ENCODE data around the gene POPDC2. TPM values are rescaled to one million over a fixed set of nuclear protein-coding genes. Genes with fewer than 3 reads are reported as not detected.

Gene POPDC2
- total RNA-seq, 1 experiment from 2014 or later = 0.48 TPM

DNA sequence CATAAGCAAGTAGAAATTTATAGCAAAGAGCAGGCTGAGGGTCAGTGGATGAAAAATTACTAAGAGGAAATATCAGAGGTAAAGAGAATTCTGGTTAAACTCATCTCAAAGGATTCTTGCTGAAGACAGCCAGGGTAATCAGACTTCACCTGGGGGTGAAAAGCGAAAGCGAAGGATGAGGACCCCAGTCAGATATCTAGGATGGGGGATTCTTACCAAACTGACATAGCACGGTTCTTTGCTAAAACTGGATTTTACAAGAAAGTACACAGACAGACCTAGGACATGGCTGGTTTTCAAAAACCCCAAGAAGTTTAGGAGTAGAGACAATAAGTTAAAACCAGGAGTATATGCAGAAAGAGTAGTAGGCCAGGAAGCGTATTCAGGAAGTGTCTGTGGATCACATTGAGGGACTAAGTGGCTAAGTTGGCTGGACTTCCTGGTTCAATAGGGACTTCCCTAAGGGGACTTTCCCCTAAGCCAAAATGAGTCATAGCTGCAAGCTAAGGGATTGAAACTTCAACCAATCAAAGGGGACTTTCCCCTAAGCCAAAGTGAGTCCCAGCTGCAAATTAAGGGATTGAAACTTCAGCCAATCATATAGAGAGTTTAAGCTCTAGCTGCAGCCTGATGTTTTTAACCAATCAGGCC is 40.0 kb upstream of the POPDC2 start:
- Mint-ChIP-seq H3K4me1 (peaks cover 13% of the 10 kb centered on the region), H3K27ac (no peak overlapping the region), H3K4me3 (no peak overlapping the region), H3K36me3 (no peaks in the 10 kb centered on the region), H3K27me3 (ENCODE audit: low read depth) (peaks cover 44% of the 10 kb centered on the region), H3K9me3 (peaks cover 7% of the 10 kb centered on the region; the same call in 1 of the 2 replicates)
- ATAC-seq (no peak), DNase-seq (ENCODE audit: low spot score) (no peak)
- TF ChIP-seq, protein P1, sequence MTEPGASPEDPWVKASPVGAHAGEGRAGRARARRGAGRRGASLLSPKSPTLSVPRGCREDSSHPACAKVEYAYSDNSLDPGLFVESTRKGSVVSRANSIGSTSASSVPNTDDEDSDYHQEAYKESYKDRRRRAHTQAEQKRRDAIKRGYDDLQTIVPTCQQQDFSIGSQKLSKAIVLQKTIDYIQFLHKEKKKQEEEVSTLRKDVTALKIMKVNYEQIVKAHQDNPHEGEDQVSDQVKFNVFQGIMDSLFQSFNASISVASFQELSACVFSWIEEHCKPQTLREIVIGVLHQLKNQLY (CRISPR knock-in tag; IDR thresholded peaks at IDR 0.05) = no peak
- TF ChIP-seq, protein P2, sequence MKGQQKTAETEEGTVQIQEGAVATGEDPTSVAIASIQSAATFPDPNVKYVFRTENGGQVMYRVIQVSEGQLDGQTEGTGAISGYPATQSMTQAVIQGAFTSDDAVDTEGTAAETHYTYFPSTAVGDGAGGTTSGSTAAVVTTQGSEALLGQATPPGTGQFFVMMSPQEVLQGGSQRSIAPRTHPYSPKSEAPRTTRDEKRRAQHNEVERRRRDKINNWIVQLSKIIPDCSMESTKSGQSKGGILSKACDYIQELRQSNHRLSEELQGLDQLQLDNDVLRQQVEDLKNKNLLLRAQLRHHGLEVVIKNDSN (CRISPR knock-in tag; IDR thresholded peaks at IDR 0.05) = no peak
- TF ChIP-seq, protein P3, sequence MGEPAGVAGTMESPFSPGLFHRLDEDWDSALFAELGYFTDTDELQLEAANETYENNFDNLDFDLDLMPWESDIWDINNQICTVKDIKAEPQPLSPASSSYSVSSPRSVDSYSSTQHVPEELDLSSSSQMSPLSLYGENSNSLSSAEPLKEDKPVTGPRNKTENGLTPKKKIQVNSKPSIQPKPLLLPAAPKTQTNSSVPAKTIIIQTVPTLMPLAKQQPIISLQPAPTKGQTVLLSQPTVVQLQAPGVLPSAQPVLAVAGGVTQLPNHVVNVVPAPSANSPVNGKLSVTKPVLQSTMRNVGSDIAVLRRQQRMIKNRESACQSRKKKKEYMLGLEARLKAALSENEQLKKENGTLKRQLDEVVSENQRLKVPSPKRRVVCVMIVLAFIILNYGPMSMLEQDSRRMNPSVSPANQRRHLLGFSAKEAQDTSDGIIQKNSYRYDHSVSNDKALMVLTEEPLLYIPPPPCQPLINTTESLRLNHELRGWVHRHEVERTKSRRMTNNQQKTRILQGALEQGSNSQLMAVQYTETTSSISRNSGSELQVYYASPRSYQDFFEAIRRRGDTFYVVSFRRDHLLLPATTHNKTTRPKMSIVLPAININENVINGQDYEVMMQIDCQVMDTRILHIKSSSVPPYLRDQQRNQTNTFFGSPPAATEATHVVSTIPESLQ (CRISPR knock-in tag; IDR thresholded peaks at IDR 0.05) = no peak
- TF ChIP-seq ZNF219 (CRISPR knock-in tag; IDR thresholded peaks at IDR 0.05; ENCODE audit: borderline replicate concordance) (no peak), OVOL2 (CRISPR knock-in tag; IDR thresholded peaks at IDR 0.05; ENCODE audit: borderline replicate concordance) (no peak), CREB1 (CRISPR knock-in tag; IDR thresholded peaks at IDR 0.05) (no peak), ZNF138 (CRISPR knock-in tag; conservative IDR thresholded peaks at IDR 0.05) (no peak), SOX15 (CRISPR knock-in tag; IDR thresholded peaks at IDR 0.05) (no peak), ZNF423 (CRISPR knock-in tag; IDR thresholded peaks at IDR 0.05) (no peak), CBFB (CRISPR knock-in tag; IDR thresholded peaks at IDR 0.05; ENCODE audit: low read depth) (no peak), NR2C2 (CRISPR knock-in tag; IDR thresholded peaks at IDR 0.05) (no peak)
- TF ChIP-seq, protein P4, sequence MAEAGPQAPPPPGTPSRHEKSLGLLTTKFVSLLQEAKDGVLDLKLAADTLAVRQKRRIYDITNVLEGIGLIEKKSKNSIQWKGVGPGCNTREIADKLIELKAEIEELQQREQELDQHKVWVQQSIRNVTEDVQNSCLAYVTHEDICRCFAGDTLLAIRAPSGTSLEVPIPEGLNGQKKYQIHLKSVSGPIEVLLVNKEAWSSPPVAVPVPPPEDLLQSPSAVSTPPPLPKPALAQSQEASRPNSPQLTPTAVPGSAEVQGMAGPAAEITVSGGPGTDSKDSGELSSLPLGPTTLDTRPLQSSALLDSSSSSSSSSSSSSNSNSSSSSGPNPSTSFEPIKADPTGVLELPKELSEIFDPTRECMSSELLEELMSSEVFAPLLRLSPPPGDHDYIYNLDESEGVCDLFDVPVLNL (CRISPR knock-in tag; IDR thresholded peaks at IDR 0.05; ENCODE audit: borderline replicate concordance, low read depth) = no peak
- TF ChIP-seq, protein P5, sequence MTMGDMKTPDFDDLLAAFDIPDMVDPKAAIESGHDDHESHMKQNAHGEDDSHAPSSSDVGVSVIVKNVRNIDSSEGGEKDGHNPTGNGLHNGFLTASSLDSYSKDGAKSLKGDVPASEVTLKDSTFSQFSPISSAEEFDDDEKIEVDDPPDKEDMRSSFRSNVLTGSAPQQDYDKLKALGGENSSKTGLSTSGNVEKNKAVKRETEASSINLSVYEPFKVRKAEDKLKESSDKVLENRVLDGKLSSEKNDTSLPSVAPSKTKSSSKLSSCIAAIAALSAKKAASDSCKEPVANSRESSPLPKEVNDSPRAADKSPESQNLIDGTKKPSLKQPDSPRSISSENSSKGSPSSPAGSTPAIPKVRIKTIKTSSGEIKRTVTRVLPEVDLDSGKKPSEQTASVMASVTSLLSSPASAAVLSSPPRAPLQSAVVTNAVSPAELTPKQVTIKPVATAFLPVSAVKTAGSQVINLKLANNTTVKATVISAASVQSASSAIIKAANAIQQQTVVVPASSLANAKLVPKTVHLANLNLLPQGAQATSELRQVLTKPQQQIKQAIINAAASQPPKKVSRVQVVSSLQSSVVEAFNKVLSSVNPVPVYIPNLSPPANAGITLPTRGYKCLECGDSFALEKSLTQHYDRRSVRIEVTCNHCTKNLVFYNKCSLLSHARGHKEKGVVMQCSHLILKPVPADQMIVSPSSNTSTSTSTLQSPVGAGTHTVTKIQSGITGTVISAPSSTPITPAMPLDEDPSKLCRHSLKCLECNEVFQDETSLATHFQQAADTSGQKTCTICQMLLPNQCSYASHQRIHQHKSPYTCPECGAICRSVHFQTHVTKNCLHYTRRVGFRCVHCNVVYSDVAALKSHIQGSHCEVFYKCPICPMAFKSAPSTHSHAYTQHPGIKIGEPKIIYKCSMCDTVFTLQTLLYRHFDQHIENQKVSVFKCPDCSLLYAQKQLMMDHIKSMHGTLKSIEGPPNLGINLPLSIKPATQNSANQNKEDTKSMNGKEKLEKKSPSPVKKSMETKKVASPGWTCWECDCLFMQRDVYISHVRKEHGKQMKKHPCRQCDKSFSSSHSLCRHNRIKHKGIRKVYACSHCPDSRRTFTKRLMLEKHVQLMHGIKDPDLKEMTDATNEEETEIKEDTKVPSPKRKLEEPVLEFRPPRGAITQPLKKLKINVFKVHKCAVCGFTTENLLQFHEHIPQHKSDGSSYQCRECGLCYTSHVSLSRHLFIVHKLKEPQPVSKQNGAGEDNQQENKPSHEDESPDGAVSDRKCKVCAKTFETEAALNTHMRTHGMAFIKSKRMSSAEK (CRISPR knock-in tag; IDR thresholded peaks at IDR 0.05; ENCODE audit: borderline replicate concordance) = no peak
- TF ChIP-seq, protein P6, sequence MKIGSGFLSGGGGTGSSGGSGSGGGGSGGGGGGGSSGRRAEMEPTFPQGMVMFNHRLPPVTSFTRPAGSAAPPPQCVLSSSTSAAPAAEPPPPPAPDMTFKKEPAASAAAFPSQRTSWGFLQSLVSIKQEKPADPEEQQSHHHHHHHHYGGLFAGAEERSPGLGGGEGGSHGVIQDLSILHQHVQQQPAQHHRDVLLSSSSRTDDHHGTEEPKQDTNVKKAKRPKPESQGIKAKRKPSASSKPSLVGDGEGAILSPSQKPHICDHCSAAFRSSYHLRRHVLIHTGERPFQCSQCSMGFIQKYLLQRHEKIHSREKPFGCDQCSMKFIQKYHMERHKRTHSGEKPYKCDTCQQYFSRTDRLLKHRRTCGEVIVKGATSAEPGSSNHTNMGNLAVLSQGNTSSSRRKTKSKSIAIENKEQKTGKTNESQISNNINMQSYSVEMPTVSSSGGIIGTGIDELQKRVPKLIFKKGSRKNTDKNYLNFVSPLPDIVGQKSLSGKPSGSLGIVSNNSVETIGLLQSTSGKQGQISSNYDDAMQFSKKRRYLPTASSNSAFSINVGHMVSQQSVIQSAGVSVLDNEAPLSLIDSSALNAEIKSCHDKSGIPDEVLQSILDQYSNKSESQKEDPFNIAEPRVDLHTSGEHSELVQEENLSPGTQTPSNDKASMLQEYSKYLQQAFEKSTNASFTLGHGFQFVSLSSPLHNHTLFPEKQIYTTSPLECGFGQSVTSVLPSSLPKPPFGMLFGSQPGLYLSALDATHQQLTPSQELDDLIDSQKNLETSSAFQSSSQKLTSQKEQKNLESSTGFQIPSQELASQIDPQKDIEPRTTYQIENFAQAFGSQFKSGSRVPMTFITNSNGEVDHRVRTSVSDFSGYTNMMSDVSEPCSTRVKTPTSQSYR (CRISPR knock-in tag; IDR thresholded peaks at IDR 0.05) = no peak
- CTCF ChIA-PET = interaction anchor here (1.1 kb wide), 1 partner anchor 10 kb away, joined by 3 read pairs; no protein-coding TSS in a partner anchor
- POLR2A ChIA-PET = no interaction called here
